Activated CD4-positive, alpha-beta T cell treated with anti-CD3 and anti-CD28 coated beads, Interleukin-10, Interleukin-2, amounts not matched to agents 100 ng/mL and 50 ng/mL, durations not matched to agents 16 hours and 8 hours (primary cell): ENCODE results near the gene ZNF486.
A peak's percentile ranks its signal among the peaks of the same experiment; 100 is the strongest.
"Not testable (repeated sequence)": the region's sequence is repeated elsewhere in the genome, so short reads cannot be mapped to it uniquely, and the experiment has no call there.

Source experiments
- DNase-seq: peaks from one replicate; pipeline ENCODE4 v3.0.0-alpha.2; 2020

ZNF486 gene

GRCh38 chr19:20167020-20167644 is at the start of gene ZNF486:
Gene ZNF486, plus strand, starts transcription at chr19:20167214. Its CDS starts 117 bp downstream, at chr19:20167331.
- peak; percentile 93 for DNase-seq

GRCh38 chr19:20118064-20118839 is 48.8 kb upstream of the ZNF486 start:
- DNase-seq: not testable (repeated sequence)

- no peak for DNase-seq
These were observed 42.1 kb upstream of the ZNF486 start for GRCh38 chr19:20124879-20125278.

GRCh38 chr19:20132933-20133332 is 34.1 kb upstream of the ZNF486 start:
- not testable (repeated sequence) for DNase-seq

GRCh38 chr19:20137714-20138113 is 29.3 kb upstream of the ZNF486 start:
- not testable (repeated sequence) for DNase-seq

- DNase-seq: no peak
These were observed 15.3 kb upstream of the ZNF486 start for GRCh38 chr19:20151617-20152145.

- DNase-seq: not testable (repeated sequence)
These were observed 14.5 kb upstream of the ZNF486 start for GRCh38 chr19:20152506-20152905.

GRCh38 chr19:20153281-20153680 is 13.7 kb upstream of the ZNF486 start:
- no peak for DNase-seq

- DNase-seq: no peak
These were observed 12.4 kb upstream of the ZNF486 start for GRCh38 chr19:20154636-20155035.

- DNase-seq: peak; percentile 23
These were observed 4.2 kb upstream of the ZNF486 start for GRCh38 chr19:20162821-20163220.

GRCh38 chr19:20164456-20164855 is 2.6 kb upstream of the ZNF486 start:
- DNase-seq: no peak

GRCh38 chr19:20165971-20166592 is 932 bp upstream of the ZNF486 start:
- DNase-seq: no peak

GRCh38 chr19:20167651-20168122 is 673 bp downstream of the ZNF486 start:
- no peak for DNase-seq

- DNase-seq: no peak
These were observed 4.3 kb downstream of the ZNF486 start for GRCh38 chr19:20171285-20171684.

GRCh38 chr19:20175848-20176247 is 8.8 kb downstream of the ZNF486 start:
- not testable (repeated sequence) for DNase-seq

- DNase-seq: peak; percentile 8
These were observed 12.9 kb downstream of the ZNF486 start for GRCh38 chr19:20179956-20180355.

GRCh38 chr19:20182222-20182785 is 15.3 kb downstream of the ZNF486 start:
- DNase-seq: no peak

- no peak for DNase-seq
These were observed 19.2 kb downstream of the ZNF486 start for GRCh38 chr19:20186174-20186573.

- no peak for DNase-seq
These were observed 30.7 kb downstream of the ZNF486 start for GRCh38 chr19:20197747-20198146.

- no peak for DNase-seq
These were observed 42.0 kb downstream of the ZNF486 start for GRCh38 chr19:20209051-20209450.

- DNase-seq: not testable (repeated sequence)
These were observed 47.4 kb downstream of the ZNF486 start for GRCh38 chr19:20214366-20214765.

GRCh38 chr19:20221605-20222004 is 54.6 kb downstream of the ZNF486 start:
- DNase-seq: not testable (repeated sequence)

GRCh38 chr19:20233105-20233504 is 66.1 kb downstream of the ZNF486 start:
- DNase-seq: no peak
